ENCODE measurements around the gene TRAPPC4.

The TRAPPC4 gene

GRCh38 chr11:118997627-118998387 is 20.8 kb upstream of the TRAPPC4 start, which contains the start of gene CENATAC:
Gene CENATAC (plus strand): TSS chr11:118998138. CDS start chr11:118998198, 60 bp downstream.
- H3K4me3 ChIP-seq (ENCODE audit: low read depth, low read length) = peak within 1 kb of the TSS; percentile 78
- H3K9me3 ChIP-seq (ENCODE audit: severe bottlenecking) = no peaks in the 10 kb centered on the region
- peaks cover 48% of the 10 kb centered on the region for H3K36me3 ChIP-seq
- H3K27me3 ChIP-seq (ENCODE audit: insufficient read depth, low read depth, severe bottlenecking) = no peaks in the 10 kb centered on the region
- TF ChIP-seq CTCF (IDR thresholded peaks at IDR 0.05; ENCODE audit: low read depth, low read length) = no peak
- peak; percentile 94 for DNase-seq
- H3K27ac ChIP-seq = peak within 1 kb of the TSS; percentile 71

GRCh38 chr11:118998388-118998717 is 20.2 kb upstream of the TRAPPC4 start:
- no peak for TF ChIP-seq CTCF (IDR thresholded peaks at IDR 0.05; ENCODE audit: low read depth, low read length)
- peak overlapping the region; percentile 78 for H3K4me3 ChIP-seq (ENCODE audit: low read depth, low read length)
- no peaks in the 10 kb centered on the region for H3K27me3 ChIP-seq (ENCODE audit: insufficient read depth, low read depth, severe bottlenecking)
- H3K27ac ChIP-seq = peak overlapping the region; percentile 71
- peaks cover 48% of the 10 kb centered on the region for H3K36me3 ChIP-seq
- DNase-seq = peak; percentile 12
- H3K9me3 ChIP-seq (ENCODE audit: severe bottlenecking) = no peaks in the 10 kb centered on the region

GRCh38 chr11:118998822-118999221 is 19.7 kb upstream of the TRAPPC4 start:
- no peak overlapping the region; the same call in 1 of the 2 replicates for H3K27ac ChIP-seq
- H3K4me3 ChIP-seq (ENCODE audit: low read depth, low read length) = peak overlapping the region; percentile 78
- DNase-seq = no peak
- no peak for TF ChIP-seq CTCF (IDR thresholded peaks at IDR 0.05; ENCODE audit: low read depth, low read length)
- H3K9me3 ChIP-seq (ENCODE audit: severe bottlenecking) = no peaks in the 10 kb centered on the region
- peaks cover 48% of the 10 kb centered on the region for H3K36me3 ChIP-seq
- no peaks in the 10 kb centered on the region for H3K27me3 ChIP-seq (ENCODE audit: insufficient read depth, low read depth, severe bottlenecking)

- H3K4me3 ChIP-seq (ENCODE audit: low read depth, low read length) = no peak overlapping the region
These were observed 17.7 kb upstream of the TRAPPC4 start for GRCh38 chr11:119000906-119001305.

GRCh38 chr11:119006656-119007055 is 11.9 kb upstream of the TRAPPC4 start:
- peaks cover 29% of the 10 kb centered on the region for H3K36me3 ChIP-seq
- no peak for TF ChIP-seq CTCF (IDR thresholded peaks at IDR 0.05; ENCODE audit: low read depth, low read length)
- H3K9me3 ChIP-seq (ENCODE audit: severe bottlenecking) = no peaks in the 10 kb centered on the region
- H3K27ac ChIP-seq = no peak overlapping the region
- H3K27me3 ChIP-seq (ENCODE audit: insufficient read depth, low read depth, severe bottlenecking) = no peaks in the 10 kb centered on the region
- no peak for DNase-seq
- H3K4me3 ChIP-seq (ENCODE audit: low read depth, low read length) = no peak overlapping the region

More at GRCh38 chr11:119000906-119001305, 17.7 kb upstream of the TRAPPC4 start:
- Histone ChIP-seq H3K27me3 (ENCODE audit: insufficient read depth, low read depth, severe bottlenecking) (no peaks in the 10 kb centered on the region), H3K9me3 (ENCODE audit: severe bottlenecking) (no peaks in the 10 kb centered on the region), H3K27ac (no peak overlapping the region), H3K36me3 (peaks cover 46% of the 10 kb centered on the region)
- no peak for TF ChIP-seq CTCF (IDR thresholded peaks at IDR 0.05; ENCODE audit: low read depth, low read length)
- DNase-seq = no peak
